IPS-20b (cell line): ENCODE results near the gene WDR31.
A peak's percentile ranks its signal among the peaks of the same experiment; 100 is the strongest.

ENCODE experiments used
- H3K27ac ChIP-seq: one replicate; pipeline ENCODE4 v1.5.1; 2013; ENCODE audit warnings: low read length
- H3K27me3 ChIP-seq: 2 replicates; pipeline ENCODE4 v1.6.1; 2013; ENCODE audit warnings: mild to moderate bottlenecking, low read length, inconsistent platforms; ENCODE audit not compliant: insufficient read depth
- H3K36me3 ChIP-seq: 2 replicates; pipeline ENCODE4 v1.6.1; 2013; ENCODE audit warnings: low read depth, mild to moderate bottlenecking, inconsistent platforms, low read length, moderate library complexity; ENCODE audit not compliant: insufficient read depth
- H3K4me1 ChIP-seq: 2 replicates; pipeline ENCODE4 v1.6.1; 2013; ENCODE audit warnings: mild to moderate bottlenecking, control low read depth, inconsistent platforms, low read length, moderate library complexity; ENCODE audit not compliant: insufficient read depth
- H3K4me3 ChIP-seq: 2 replicates; pipeline ENCODE4 v1.5.1; 2013; ENCODE audit warnings: mild to moderate bottlenecking, low read length, inconsistent platforms
- H3K9ac ChIP-seq: 2 replicates; pipeline ENCODE4 v1.6.1; 2013; ENCODE audit warnings: low read depth, mild to moderate bottlenecking, inconsistent platforms, low read length, moderate library complexity
- H3K9me3 ChIP-seq: 2 replicates; pipeline ENCODE4 v1.6.1; 2013; ENCODE audit warnings: mild to moderate bottlenecking, low read depth, low read length, inconsistent platforms; ENCODE audit not compliant: insufficient read depth

WDR31 gene

GRCh38 chr9:113278840-113279239 lies 61.2 kb downstream of the WDR31 start:
- no peak overlapping the region for H3K9ac ChIP-seq
- H3K9me3 ChIP-seq = no peaks in the 10 kb centered on the region
- no peak overlapping the region for H3K27ac ChIP-seq
- H3K4me1 ChIP-seq = peaks cover 3% of the 10 kb centered on the region; the same call in 1 of the 2 replicates
- H3K27me3 ChIP-seq = no peaks in the 10 kb centered on the region
- no peak overlapping the region for H3K4me3 ChIP-seq
- H3K36me3 ChIP-seq = peaks cover 68% of the 10 kb centered on the region

- Histone ChIP-seq H3K9me3 (no peaks in the 10 kb centered on the region), H3K27me3 (no peaks in the 10 kb centered on the region), H3K27ac (peak within 1 kb of the TSS; percentile 95), H3K9ac (peak within 1 kb of the TSS; percentile 98), H3K4me3 (peak within 1 kb of the TSS; percentile 97), H3K36me3 (peaks cover 63% of the 10 kb centered on the region), H3K4me1 (peaks cover 3% of the 10 kb centered on the region; the same call in 1 of the 2 replicates)
Measured at GRCh38 chr9:113275157-113276131, 64.6 kb downstream of the WDR31 start, which contains the start of the genes CDC26 and PRPF4. Gene CDC26, minus strand, starts transcription at chr9:113275572. Its CDS starts 3,065 bp downstream, at chr9:113272507. Gene PRPF4, plus strand, starts transcription at chr9:113275658. Its CDS starts 86 bp downstream, at chr9:113275744.

- peaks cover 3% of the 10 kb centered on the region; the same call in 1 of the 2 replicates for H3K4me1 ChIP-seq
- H3K36me3 ChIP-seq = peaks cover 63% of the 10 kb centered on the region
- no peak overlapping the region for H3K27ac ChIP-seq
- H3K27me3 ChIP-seq = no peaks in the 10 kb centered on the region
- H3K9me3 ChIP-seq = no peaks in the 10 kb centered on the region
- peak overlapping the region; percentile 98; the same call in 1 of the 2 replicates for H3K9ac ChIP-seq
- H3K4me3 ChIP-seq = peak overlapping the region; percentile 97
Measured at GRCh38 chr9:113274474-113275156, 65.5 kb downstream of the WDR31 start.

GRCh38 chr9:113269871-113270270 lies 70.2 kb downstream of the WDR31 start:
- no peaks in the 10 kb centered on the region for H3K27me3 ChIP-seq
- peaks cover 55% of the 10 kb centered on the region for H3K36me3 ChIP-seq
- no peaks in the 10 kb centered on the region for H3K9me3 ChIP-seq
- no peak overlapping the region for H3K9ac ChIP-seq
- H3K4me1 ChIP-seq = no peaks in the 10 kb centered on the region; the same call in 1 of the 2 replicates
- no peak overlapping the region for H3K27ac ChIP-seq
- H3K4me3 ChIP-seq = no peak overlapping the region

- no peak overlapping the region for H3K27ac ChIP-seq
- no peaks in the 10 kb centered on the region; the same call in 1 of the 2 replicates for H3K4me1 ChIP-seq
- H3K9ac ChIP-seq = no peak overlapping the region
- peaks cover 55% of the 10 kb centered on the region for H3K36me3 ChIP-seq
- no peaks in the 10 kb centered on the region for H3K27me3 ChIP-seq
- H3K4me3 ChIP-seq = no peak overlapping the region
- no peaks in the 10 kb centered on the region for H3K9me3 ChIP-seq
Measured at GRCh38 chr9:113269355-113269754, 70.7 kb downstream of the WDR31 start.

GRCh38 chr9:113267911-113268566 lies 72.0 kb downstream of the WDR31 start:
- no peak overlapping the region for H3K9ac ChIP-seq
- H3K4me1 ChIP-seq = no peaks in the 10 kb centered on the region
- H3K36me3 ChIP-seq = peaks cover 53% of the 10 kb centered on the region
- no peak overlapping the region for H3K27ac ChIP-seq
- H3K27me3 ChIP-seq = no peaks in the 10 kb centered on the region
- no peak overlapping the region for H3K4me3 ChIP-seq
- H3K9me3 ChIP-seq = no peaks in the 10 kb centered on the region

GRCh38 chr9:113266174-113266573 lies 73.9 kb downstream of the WDR31 start:
- H3K9me3 ChIP-seq = no peaks in the 10 kb centered on the region
- no peak overlapping the region for H3K9ac ChIP-seq
- H3K27ac ChIP-seq = no peak overlapping the region
- H3K4me3 ChIP-seq = no peak overlapping the region
- no peaks in the 10 kb centered on the region for H3K4me1 ChIP-seq
- no peaks in the 10 kb centered on the region for H3K27me3 ChIP-seq
- peaks cover 47% of the 10 kb centered on the region for H3K36me3 ChIP-seq
